Neuronal stem cell (in vitro differentiated cells): ENCODE measurements around the gene KRT71.

Experiments
- DNase-seq: peaks from one replicate; pipeline ENCODE4 v3.0.0-alpha.2; 2013; ENCODE audit warnings: low spot score
- H2AFZ ChIP-seq: one replicate; pipeline ENCODE4 v1.6.1; 2013; ENCODE audit warnings: mild to moderate bottlenecking, low read length, inconsistent platforms
- H2AK5ac ChIP-seq: 2 replicates; pipeline ENCODE4 v1.6.1; 2013; ENCODE audit warnings: low read depth, mild to moderate bottlenecking, inconsistent platforms, low read length, moderate library complexity, mixed read lengths
- H2BK120ac ChIP-seq: 2 replicates; pipeline ENCODE4 v1.6.1; 2013; ENCODE audit warnings: low read depth, mild to moderate bottlenecking, inconsistent platforms, low read length, moderate library complexity, mixed read lengths
- H2BK12ac ChIP-seq: one replicate; pipeline ENCODE4 v1.6.1; 2013; ENCODE audit warnings: low read length, inconsistent platforms
- H2BK15ac ChIP-seq: 2 replicates; pipeline ENCODE4 v1.6.1; 2013; ENCODE audit warnings: mild to moderate bottlenecking, low read length, inconsistent platforms, mixed read lengths
- H2BK5ac ChIP-seq: one replicate; pipeline ENCODE4 v1.6.1; 2013; ENCODE audit warnings: inconsistent platforms, mild to moderate bottlenecking, low read length, moderate library complexity
- H3K14ac ChIP-seq: one replicate; pipeline ENCODE4 v1.6.1; 2013; ENCODE audit warnings: low read length, inconsistent platforms
- H3K18ac ChIP-seq: 2 replicates; pipeline ENCODE4 v1.6.1; 2013; ENCODE audit warnings: low read length, inconsistent platforms
- H3K23ac ChIP-seq: 2 replicates; pipeline ENCODE4 v1.6.1; 2013; ENCODE audit warnings: low read depth, mild to moderate bottlenecking, mixed read lengths, low read length, inconsistent platforms; ENCODE audit not compliant: poor library complexity
- H3K27ac ChIP-seq: replicated peaks from 3 replicates; pipeline ENCODE4 v1.5.1; 2013; ENCODE audit warnings: low read length, inconsistent platforms
- H3K27me3 ChIP-seq, 3 experiments: 2 replicates each; pipeline ENCODE4 v1.6.1; 2013; ENCODE audit warnings: low read length in 3 of 3, mild to moderate bottlenecking in 2 of 3, inconsistent platforms in 1 of 3, low read depth in 1 of 3, mixed read lengths in 1 of 3, moderate library complexity in 1 of 3; ENCODE audit not compliant: control insufficient read depth in 3 of 3, insufficient read depth in 3 of 3
- H3K36me3 ChIP-seq, 2 donors: replicated peaks in 1 of 2; 2 replicates each; pipeline ENCODE4 v1.6.1; 2013; ENCODE audit warnings: low read length in 2 of 2; ENCODE audit not compliant: control insufficient read depth in 2 of 2, insufficient read depth in 2 of 2
- H3K4ac ChIP-seq: 2 replicates; pipeline ENCODE4 v1.6.1; 2013; ENCODE audit warnings: inconsistent platforms, mild to moderate bottlenecking, low read length, moderate library complexity
- H3K4me1 ChIP-seq, 2 donors: 1 replicate in 1 of 2; 2 replicates in 1 of 2; pipeline ENCODE4 v1.6.1; 2013; ENCODE audit warnings: low read length in 2 of 2, low read depth in 1 of 2; ENCODE audit not compliant: control insufficient read depth in 2 of 2, insufficient read depth in 1 of 2
- H3K4me2 ChIP-seq: one replicate; pipeline ENCODE4 v1.6.1; 2013; ENCODE audit warnings: mild to moderate bottlenecking, low read length, inconsistent platforms; ENCODE audit not compliant: insufficient read depth, poor library complexity, severe bottlenecking
- H3K4me3 ChIP-seq, 2 donors: 2 replicates each; pipeline ENCODE4 v1.5.1; 2013; ENCODE audit warnings: low read length in 2 of 2, mild to moderate bottlenecking in 2 of 2, inconsistent platforms in 1 of 2, moderate library complexity in 1 of 2
- H3K79me1 ChIP-seq: one replicate; pipeline ENCODE4 v1.6.1; 2013; ENCODE audit warnings: low read depth, mild to moderate bottlenecking, inconsistent platforms, low read length, moderate library complexity
- H3K9ac ChIP-seq: one replicate; pipeline ENCODE4 v1.6.1; 2013; ENCODE audit warnings: mild to moderate bottlenecking, low read depth, low read length, inconsistent platforms; ENCODE audit not compliant: poor library complexity
- H3K9me3 ChIP-seq, 2 donors: replicated peaks in 1 of 2; 2 replicates each; pipeline versions ENCODE3 to v1.6.1; 2013; ENCODE audit warnings: low read length in 2 of 2, mild to moderate bottlenecking in 2 of 2, inconsistent platforms in 1 of 2, low read depth in 1 of 2, mixed read lengths in 1 of 2, moderate library complexity in 1 of 2; ENCODE audit not compliant: control insufficient read depth in 2 of 2, insufficient read depth in 1 of 2
- H4K8ac ChIP-seq: one replicate; pipeline ENCODE4 v1.6.1; 2013; ENCODE audit warnings: low read depth, mild to moderate bottlenecking, inconsistent platforms, low read length, moderate library complexity
- H4K91ac ChIP-seq: one replicate; pipeline ENCODE4 v1.6.1; 2013; ENCODE audit warnings: low read length, low read depth, mild to moderate bottlenecking, inconsistent platforms; ENCODE audit not compliant: poor library complexity
- WGBS, 2 donors: extraction: QIAGEN DNeasy Blood & Tissue Kit; methylation state at CpG; one replicate each; pipeline ENCODE4 v1.1.7; 2013; ENCODE audit warnings: missing lambda C conversion rate in 2 of 2, mixed read lengths in 1 of 2; ENCODE audit not compliant: insufficient read length in 2 of 2, insufficient replicate concordance in 1 of 2; ENCODE audit errors: extremely low coverage in 2 of 2; 5-methylcytosine and 5-hydroxymethylcytosine counted together

KRT71 gene

DNA sequence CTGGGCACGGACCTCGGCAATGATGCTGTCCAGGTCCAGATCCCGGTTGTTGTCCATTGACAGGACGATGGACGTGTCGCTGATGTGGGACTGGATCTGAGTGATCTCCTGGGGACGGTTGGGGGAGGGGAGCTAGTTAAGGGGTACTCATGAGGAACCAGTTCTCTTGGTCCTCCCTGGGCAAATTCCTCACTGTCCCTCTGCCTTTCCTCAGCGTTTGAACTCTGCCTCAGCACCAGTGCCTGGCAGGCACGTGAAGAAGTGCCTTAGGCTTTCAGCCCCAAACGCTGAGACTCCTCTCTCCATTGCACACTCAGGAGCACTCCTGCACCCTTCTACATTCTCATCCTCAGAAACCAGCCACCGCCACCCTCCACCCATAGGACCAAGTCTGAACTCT, 38.6 kb upstream of the KRT71 start:
- H3K27me3 ChIP-seq: no peaks in the 10 kb centered on the region
- H2BK5ac ChIP-seq: no peak overlapping the region
- H3K18ac ChIP-seq: no peak overlapping the region
- H3K4ac ChIP-seq: no peak overlapping the region
- no peaks in the 10 kb centered on the region for H3K36me3 ChIP-seq
- no peak overlapping the region for H3K4me2 ChIP-seq
- H2AFZ ChIP-seq: no peak overlapping the region
- no peak overlapping the region for H3K9ac ChIP-seq
- H3K27ac ChIP-seq: no peak overlapping the region
- peaks cover 0 to 9% of the 10 kb centered on the region in 2 donors for H3K9me3 ChIP-seq
- peak overlapping the region; percentile 87 for H3K14ac ChIP-seq
- no peaks in the 10 kb centered on the region for H3K79me1 ChIP-seq
- no CpG with 5 or more reads among the region's 11 CpGs for WGBS, 2 donors
- no peak overlapping the region for H2BK12ac ChIP-seq
- peak overlapping the region in 1 of 2 donors; percentile 7 for H3K4me3 ChIP-seq
- peak overlapping the region; percentile 13 for H2AK5ac ChIP-seq
- no peak overlapping the region for H3K23ac ChIP-seq
- no peak overlapping the region for H4K8ac ChIP-seq
- no peak overlapping the region for H4K91ac ChIP-seq
- H2BK120ac ChIP-seq: no peak overlapping the region
- DNase-seq: no peak
- no peak overlapping the region for H2BK15ac ChIP-seq
- no peaks in the 10 kb centered on the region for H3K4me1 ChIP-seq

GRCh38 chr12:52590021-52590420, 37.1 kb upstream of the KRT71 start:
- H2BK5ac ChIP-seq: no peak overlapping the region
- no peak overlapping the region for H3K23ac ChIP-seq
- H3K79me1 ChIP-seq: no peaks in the 10 kb centered on the region
- H2AK5ac ChIP-seq: no peak overlapping the region
- H3K27ac ChIP-seq: no peak overlapping the region
- H3K27me3 ChIP-seq: no peaks in the 10 kb centered on the region
- H3K14ac ChIP-seq: no peak overlapping the region
- no peaks in the 10 kb centered on the region for H3K4me1 ChIP-seq
- no peak for DNase-seq
- no peak overlapping the region for H2AFZ ChIP-seq
- H3K18ac ChIP-seq: no peak overlapping the region
- no CpG with 5 or more reads among the region's 6 CpGs for WGBS, 2 donors
- H2BK15ac ChIP-seq: no peak overlapping the region
- H3K9me3 ChIP-seq: peaks cover 0 to 9% of the 10 kb centered on the region in 2 donors
- no peak overlapping the region for H3K4me3 ChIP-seq
- no peak overlapping the region for H3K9ac ChIP-seq
- no peak overlapping the region for H4K91ac ChIP-seq
- H3K36me3 ChIP-seq: no peaks in the 10 kb centered on the region
- H2BK120ac ChIP-seq: no peak overlapping the region
- H3K4ac ChIP-seq: no peak overlapping the region
- H2BK12ac ChIP-seq: no peak overlapping the region
- H4K8ac ChIP-seq: no peak overlapping the region
- H3K4me2 ChIP-seq: no peak overlapping the region

GRCh38 chr12:52587563-52587962, 34.6 kb upstream of the KRT71 start:
- Histone ChIP-seq H3K4me2 (no peak overlapping the region), H3K36me3 (no peaks in the 10 kb centered on the region), H2AFZ (no peak overlapping the region), H3K4me3 (no peak overlapping the region), H2BK15ac (no peak overlapping the region), H3K14ac (no peak overlapping the region), H4K8ac (no peak overlapping the region), H2BK5ac (no peak overlapping the region), H3K4ac (no peak overlapping the region), H2BK12ac (no peak overlapping the region), H3K27me3 (no peaks in the 10 kb centered on the region), H3K27ac (no peak overlapping the region), H2BK120ac (no peak overlapping the region), H3K18ac (peak overlapping the region; percentile 9), H2AK5ac (no peak overlapping the region), H3K9ac (no peak overlapping the region), H3K4me1 (peaks cover 0 to 2% of the 10 kb centered on the region in 2 donors), H3K79me1 (no peaks in the 10 kb centered on the region), H4K91ac (no peak overlapping the region), H3K9me3 (peaks cover 0 to 7% of the 10 kb centered on the region in 2 donors), H3K23ac (no peak overlapping the region)
- no CpG with 5 or more reads among the region's 17 CpGs for WGBS, 2 donors
- no peak for DNase-seq

- peaks cover 0 to 2% of the 10 kb centered on the region in 2 donors for H3K4me1 ChIP-seq
- H3K79me1 ChIP-seq: no peaks in the 10 kb centered on the region
- no peak overlapping the region for H2BK12ac ChIP-seq
- H2BK15ac ChIP-seq: no peak overlapping the region
- no peak overlapping the region for H3K23ac ChIP-seq
- H2AFZ ChIP-seq: no peak overlapping the region
- no peak overlapping the region for H2AK5ac ChIP-seq
- no peak overlapping the region for H3K4me2 ChIP-seq
- no peak overlapping the region for H3K14ac ChIP-seq
- H4K8ac ChIP-seq: no peak overlapping the region
- H3K9ac ChIP-seq: no peak overlapping the region
- no peak overlapping the region for H3K4ac ChIP-seq
- no CpG with 5 or more reads among the region's 9 CpGs for WGBS, 2 donors
- peak overlapping the region; percentile 73 for H2BK120ac ChIP-seq
- no peak overlapping the region for H3K27ac ChIP-seq
- H4K91ac ChIP-seq: no peak overlapping the region
- peaks cover 0 to 2% of the 10 kb centered on the region in 2 donors for H3K9me3 ChIP-seq
- no peaks in the 10 kb centered on the region for H3K36me3 ChIP-seq
- H2BK5ac ChIP-seq: no peak overlapping the region
- H3K4me3 ChIP-seq: no peak overlapping the region
- DNase-seq: no peak
- no peaks in the 10 kb centered on the region for H3K27me3 ChIP-seq
- H3K18ac ChIP-seq: no peak overlapping the region
Measured at GRCh38 chr12:52585946-52586345, 33.0 kb upstream of the KRT71 start.
